RWPE1 (cell line): ENCODE measurements around the gene SNX32.

Experiments used
- CTCF ChIA-PET: fragments of 350-600 bp; sonication (Branson Sonifier 250); formaldehyde crosslinking; extraction: SDS; loops from one replicate; lab custom pipeline; 2021; lab: Yijun Ruan, JAX
- POLR2A ChIA-PET: fragments of 400-600 bp; formaldehyde crosslinking; extraction: SDS; loops from one replicate; lab custom pipeline; 2020; ENCODE audit warnings: antibody characterized with exemption; ENCODE audit not compliant: low non-redundant PET; lab: Yijun Ruan, JAX
- DNase-seq: peaks from one replicate; pipeline ENCODE4 v3.0.0; 2012; ENCODE audit warnings: low spot score
- H3K27ac ChIP-seq: fragments of 450-650 bp; 2 replicates; pipeline ENCODE4 v1.5.1; 2017
- TF ChIP-seq, protein P1 (sequence below): fragments of 450-650 bp; conservative IDR thresholded peaks from 2 replicates; pipeline ENCODE4 v1.5.1; 2017; ENCODE audit warnings: low read depth, mild to moderate bottlenecking

The SNX32 gene

DNA sequence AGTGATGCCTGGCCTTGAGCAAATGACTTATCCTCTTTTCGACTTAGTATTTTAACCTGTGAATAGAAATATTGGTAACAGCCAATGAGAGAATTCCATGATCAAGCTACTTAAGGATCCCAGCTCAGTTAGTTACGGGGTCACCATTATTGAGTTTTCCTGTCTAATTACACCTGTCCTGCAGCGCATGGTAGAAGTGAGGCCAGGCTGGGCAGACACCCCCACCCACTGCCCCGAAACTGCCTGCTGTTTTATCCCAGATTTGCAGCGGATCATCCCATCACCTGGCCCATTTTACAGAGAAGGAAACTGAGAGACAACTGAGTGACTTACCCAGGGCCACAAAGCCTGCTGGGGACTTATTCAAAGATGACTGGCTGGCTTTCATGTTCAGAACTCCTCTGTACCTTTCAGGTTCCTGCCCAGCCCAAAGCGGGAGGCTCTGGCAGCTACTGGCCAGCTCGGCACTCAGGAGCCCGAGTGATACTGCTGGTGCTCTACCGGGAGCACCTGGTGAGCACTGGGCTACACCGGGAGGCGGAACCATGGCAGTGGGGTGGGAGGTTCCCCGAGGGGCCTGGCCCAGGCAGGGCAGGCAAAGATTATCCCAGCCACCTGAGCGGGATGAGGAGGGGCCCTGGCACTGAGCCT lies 27.9 kb downstream of the SNX32 start:
- CTCF ChIA-PET = interaction anchor here (0.7 to 2.6 kb wide), 3 partner anchors 12 to 273 kb away, joined by 4 to 15 read pairs (median 5); no protein-coding TSS in a partner anchor
- peak overlapping the region; percentile 98 for H3K27ac ChIP-seq
- no peak for DNase-seq
- TF ChIP-seq, protein P1, sequence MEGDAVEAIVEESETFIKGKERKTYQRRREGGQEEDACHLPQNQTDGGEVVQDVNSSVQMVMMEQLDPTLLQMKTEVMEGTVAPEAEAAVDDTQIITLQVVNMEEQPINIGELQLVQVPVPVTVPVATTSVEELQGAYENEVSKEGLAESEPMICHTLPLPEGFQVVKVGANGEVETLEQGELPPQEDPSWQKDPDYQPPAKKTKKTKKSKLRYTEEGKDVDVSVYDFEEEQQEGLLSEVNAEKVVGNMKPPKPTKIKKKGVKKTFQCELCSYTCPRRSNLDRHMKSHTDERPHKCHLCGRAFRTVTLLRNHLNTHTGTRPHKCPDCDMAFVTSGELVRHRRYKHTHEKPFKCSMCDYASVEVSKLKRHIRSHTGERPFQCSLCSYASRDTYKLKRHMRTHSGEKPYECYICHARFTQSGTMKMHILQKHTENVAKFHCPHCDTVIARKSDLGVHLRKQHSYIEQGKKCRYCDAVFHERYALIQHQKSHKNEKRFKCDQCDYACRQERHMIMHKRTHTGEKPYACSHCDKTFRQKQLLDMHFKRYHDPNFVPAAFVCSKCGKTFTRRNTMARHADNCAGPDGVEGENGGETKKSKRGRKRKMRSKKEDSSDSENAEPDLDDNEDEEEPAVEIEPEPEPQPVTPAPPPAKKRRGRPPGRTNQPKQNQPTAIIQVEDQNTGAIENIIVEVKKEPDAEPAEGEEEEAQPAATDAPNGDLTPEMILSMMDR = no peak
- POLR2A ChIA-PET = interaction anchor here (0.8 kb wide), 1 partner anchor 54 kb away, joined by 3 read pairs; no protein-coding TSS in a partner anchor

DNA sequence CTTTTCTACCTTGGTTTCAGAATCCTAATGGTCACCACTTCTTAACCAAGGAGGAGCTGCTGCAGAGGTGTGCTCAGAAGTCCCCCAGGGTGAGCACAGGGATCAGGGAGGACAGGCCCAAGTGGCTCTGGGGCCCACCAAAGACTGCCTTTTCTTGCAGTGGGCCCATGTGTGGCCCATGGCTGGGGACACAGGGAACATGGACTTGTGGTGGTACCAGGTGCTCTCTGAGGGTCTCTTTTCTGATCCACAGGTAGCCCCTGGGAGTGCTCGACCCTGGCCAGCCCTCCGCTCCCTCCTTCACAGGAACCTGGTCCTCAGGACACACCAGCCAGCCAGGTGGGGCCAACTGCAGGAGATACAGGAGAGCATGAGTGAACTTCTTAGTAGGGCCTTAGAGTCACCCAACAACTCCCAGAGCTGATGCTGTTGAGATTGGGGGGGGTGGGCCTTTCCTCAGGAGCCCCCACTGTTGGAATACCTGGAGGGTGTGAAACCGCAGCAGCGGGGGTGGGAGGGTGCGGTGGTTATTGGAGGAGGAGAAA lies 28.5 kb downstream of the SNX32 start:
- POLR2A ChIA-PET = no interaction called here
- TF ChIP-seq, protein P1 = no peak
- CTCF ChIA-PET = interaction anchor here (0.7 kb wide), 2 partner anchors 102 to 274 kb away, joined by 3 to 4 read pairs; no protein-coding TSS in a partner anchor
- DNase-seq = no peak
- H3K27ac ChIP-seq = peak overlapping the region; percentile 98

DNA sequence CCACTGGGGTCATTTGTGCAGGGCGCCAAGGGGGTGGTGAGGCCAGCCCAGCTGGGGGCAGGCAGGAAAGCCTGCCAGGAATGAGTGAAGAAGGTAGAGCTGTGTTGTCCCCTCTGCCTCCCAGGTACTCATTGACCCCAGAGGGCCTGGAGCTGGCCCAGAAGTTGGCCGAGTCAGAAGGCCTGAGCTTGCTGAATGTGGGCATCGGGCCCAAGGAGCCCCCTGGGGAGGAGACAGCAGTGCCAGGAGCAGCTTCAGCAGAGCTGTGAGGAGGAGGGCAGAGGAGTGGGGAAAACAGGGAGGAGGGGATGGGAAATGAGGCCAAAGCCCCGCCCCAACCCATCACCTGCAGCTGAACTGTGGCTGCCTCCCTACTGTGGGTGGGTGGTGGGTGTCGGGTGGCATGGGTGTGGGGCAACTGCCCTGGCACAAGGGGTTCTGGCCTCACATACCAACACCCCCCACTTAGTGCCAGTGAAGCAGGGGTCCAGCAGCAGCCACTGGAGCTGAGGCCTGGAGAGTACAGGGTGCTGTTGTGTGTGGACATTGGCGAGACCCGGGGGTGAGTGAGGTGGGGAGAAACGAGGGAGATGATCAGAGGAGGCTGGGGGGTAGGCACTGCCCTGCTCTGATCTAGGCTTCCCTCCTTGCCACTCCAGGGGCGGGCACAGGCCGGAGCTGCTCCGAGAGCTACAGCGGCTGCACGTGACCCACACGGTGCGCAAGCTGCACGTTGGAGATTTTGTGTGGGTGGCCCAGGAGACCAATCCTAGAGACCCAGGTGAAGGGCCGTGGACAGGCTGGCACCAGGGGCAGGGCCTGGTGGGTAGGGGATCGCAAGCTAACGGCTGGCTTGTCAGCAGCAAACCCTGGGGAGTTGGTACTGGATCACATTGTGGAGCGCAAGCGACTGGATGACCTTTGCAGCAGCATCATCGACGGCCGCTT lies 29.5 kb downstream of the SNX32 start:
- POLR2A ChIA-PET = no interaction called here
- H3K27ac ChIP-seq = peak overlapping the region; percentile 98
- no peak for DNase-seq
- TF ChIP-seq, protein P1 = no peak
- CTCF ChIA-PET = interaction anchor here (0.6 to 0.7 kb wide), 2 partner anchors 76 to 103 kb away, joined by 3 read pairs; no protein-coding TSS in a partner anchor

DNA sequence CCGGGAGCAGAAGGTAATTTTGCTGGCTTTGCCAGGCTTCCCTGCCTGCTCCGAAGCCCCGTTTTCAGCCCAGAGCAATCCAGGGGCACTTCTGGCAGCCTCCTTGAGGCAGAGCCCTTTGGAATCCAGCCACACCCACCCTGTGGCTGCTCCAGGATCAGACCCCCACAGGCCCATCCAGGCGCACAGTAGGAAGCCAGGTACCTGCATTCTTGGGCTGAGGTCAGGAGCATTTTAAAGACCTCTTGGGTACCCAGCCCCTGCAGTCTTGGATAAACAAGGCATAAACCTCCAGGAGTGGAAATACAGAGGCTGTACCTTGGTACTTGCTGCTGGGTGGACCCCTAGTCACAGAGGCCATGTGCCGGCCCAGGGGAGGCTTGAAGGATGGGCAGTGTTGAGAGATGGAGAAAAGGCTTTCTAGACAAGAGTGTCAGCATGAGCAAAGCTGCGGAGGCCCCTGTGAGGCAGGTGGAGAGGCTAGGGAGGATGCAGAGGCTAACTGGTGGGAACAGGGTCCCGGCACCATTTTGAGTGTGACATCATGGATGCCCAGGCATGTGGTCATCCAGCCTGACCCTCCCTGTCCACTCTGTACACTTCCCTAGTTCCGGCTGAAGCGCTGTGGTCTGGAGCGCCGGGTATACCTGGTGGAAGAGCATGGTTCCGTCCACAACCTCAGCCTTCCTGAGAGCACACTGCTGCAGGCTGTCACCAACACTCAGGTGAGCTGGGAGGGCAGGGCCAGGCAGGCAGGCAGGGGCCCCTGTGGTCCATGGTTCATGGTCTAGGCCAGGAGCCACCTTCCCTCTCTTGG lies 30.3 kb downstream of the SNX32 start:
- H3K27ac ChIP-seq = peak overlapping the region; percentile 98
- CTCF ChIA-PET = no interaction called here
- DNase-seq = no peak
- TF ChIP-seq, protein P1 = no peak
- POLR2A ChIA-PET = no interaction called here

DNA sequence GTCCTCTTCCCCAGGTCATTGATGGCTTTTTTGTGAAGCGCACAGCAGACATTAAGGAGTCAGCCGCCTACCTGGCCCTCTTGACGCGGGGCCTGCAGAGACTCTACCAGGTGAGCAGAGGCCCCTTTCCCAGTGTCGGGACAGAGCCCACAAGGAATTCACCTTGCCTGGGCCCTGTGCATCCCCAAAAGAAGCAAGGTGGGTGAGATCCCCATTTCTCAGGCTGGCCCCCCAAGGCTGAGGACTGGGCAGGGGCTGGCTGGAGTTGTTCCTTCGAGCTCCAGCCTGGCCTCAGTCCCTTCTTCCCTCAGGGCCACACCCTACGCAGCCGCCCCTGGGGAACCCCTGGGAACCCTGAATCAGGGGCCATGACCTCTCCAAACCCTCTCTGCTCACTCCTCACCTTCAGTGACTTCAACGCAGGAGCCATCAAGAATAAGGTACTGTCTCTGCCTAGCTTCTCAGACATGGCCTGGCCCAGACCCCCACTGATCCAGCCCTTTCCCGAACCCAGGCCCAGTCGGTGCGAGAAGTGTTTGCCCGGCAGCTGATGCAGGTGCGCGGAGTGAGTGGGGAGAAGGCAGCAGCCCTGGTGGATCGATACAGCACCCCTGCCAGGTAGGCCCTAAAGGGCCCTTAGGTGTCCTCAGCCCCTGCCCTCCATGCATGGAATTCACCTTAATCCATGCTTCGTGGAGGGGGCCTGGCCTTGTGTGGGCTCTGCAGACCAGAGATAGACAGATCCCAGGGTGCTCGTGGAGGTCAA lies 31.1 kb downstream of the SNX32 start:
- TF ChIP-seq, protein P1 = no peak
- ChIA-PET POLR2A (no interaction called here), CTCF (no interaction called here)
- no peak for DNase-seq
- peak overlapping the region; percentile 98 for H3K27ac ChIP-seq
